Measurements from ENCODE around the gene CACNG6. TPM values are rescaled to one million over a fixed set of nuclear protein-coding genes. Genes with fewer than 3 reads are reported as not detected.

The CACNG6 gene
- total RNA-seq, 2 donors from 2014 or later: not detected

DNA sequence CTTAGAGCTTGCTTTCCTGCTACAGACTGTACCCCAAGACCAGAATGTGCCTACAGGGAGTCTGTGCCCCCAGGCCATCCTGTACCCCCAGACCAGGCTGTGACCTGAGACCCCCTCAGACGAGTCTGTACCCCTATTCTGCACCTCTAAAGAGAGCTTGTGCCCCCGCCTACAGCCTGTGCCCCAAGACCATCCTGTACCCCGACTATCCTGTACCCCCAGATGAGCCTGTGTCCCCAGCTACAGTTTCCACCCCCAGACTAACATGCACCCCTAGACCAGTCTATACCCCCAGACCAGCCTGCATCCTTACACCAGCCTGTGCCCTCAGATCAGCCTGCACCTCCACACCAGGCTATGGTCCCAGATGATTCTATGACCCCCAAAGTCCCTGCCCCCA, 2.0 kb downstream of the CACNG6 start:
- Mint-ChIP-seq H3K4me1 (ENCODE audit: low read depth) (peaks cover 13% of the 10 kb centered on the region), H3K27me3 (ENCODE audit: low read depth) (peaks cover 41% of the 10 kb centered on the region)

DNA sequence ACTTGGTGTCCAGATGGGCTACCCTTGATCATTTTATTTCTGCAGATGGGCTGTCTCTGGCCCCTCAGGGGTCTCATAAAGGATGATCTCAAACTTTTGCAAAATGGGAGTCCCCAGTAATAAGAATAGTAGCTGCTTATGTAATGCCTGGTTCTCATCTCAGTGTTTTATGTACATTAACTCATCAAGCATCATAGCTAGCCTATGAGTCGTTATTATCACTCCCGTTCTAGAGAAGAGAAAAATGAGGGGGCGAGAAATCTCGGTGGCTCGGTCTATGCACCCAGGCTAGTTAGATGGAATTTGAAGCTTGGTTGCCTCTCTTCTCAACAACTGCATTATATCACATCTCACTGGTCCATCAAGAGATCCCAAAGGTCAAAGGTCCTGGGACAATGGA, 3.4 kb downstream of the CACNG6 start:
- peaks cover 52% of the 10 kb centered on the region for H3K27me3 Mint-ChIP-seq (ENCODE audit: low read depth)
- no peak for DNase-seq

More for the DNA sequence above, 2.0 kb downstream of the CACNG6 start:
- no peak for DNase-seq
- ATAC-seq (replicated peaks in 1 of 2): no peak
- Mint-ChIP-seq H3K9me3 (no peaks in the 10 kb centered on the region), H3K36me3 (ENCODE audit: insufficient read depth in 2 of 2) (no peaks in the 10 kb centered on the region), H3K4me3 (no peak overlapping the region), H3K27ac (no peak overlapping the region)

DNA sequence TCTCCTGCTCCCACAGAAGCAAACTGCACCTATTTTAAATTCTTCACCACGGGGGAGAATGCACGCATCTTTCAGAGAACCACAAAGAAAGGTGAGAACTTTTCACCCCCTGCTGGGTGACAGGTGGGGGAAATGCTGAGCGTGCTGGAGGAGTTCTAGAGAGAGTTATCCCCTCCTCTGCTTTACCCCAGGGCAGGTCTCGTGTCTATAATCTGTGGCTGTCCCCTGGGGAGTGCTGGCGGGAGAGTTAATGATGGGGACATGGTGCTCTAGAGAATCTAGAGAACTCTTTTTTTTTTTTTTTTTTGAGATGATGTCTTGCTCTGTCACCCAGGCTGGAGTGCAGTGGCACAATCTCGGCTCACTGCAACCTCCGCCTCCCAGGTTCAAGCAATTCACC, 6.8 kb downstream of the CACNG6 start:
- no peak overlapping the region for H3K4me3 Mint-ChIP-seq
- no peak for ATAC-seq (replicated peaks in 1 of 2)
- H3K27ac Mint-ChIP-seq: no peak overlapping the region
- H3K27me3 Mint-ChIP-seq (ENCODE audit: low read depth): peaks cover 61% of the 10 kb centered on the region
- H3K9me3 Mint-ChIP-seq: no peaks in the 10 kb centered on the region
- no peak for DNase-seq
- peaks cover 7% of the 10 kb centered on the region for H3K4me1 Mint-ChIP-seq (ENCODE audit: low read depth)
- no peaks in the 10 kb centered on the region for H3K36me3 Mint-ChIP-seq (ENCODE audit: insufficient read depth in 2 of 2)

More for the DNA sequence above, 3.4 kb downstream of the CACNG6 start:
- H3K9me3 Mint-ChIP-seq: no peaks in the 10 kb centered on the region
- H3K4me1 Mint-ChIP-seq (ENCODE audit: low read depth): peaks cover 13% of the 10 kb centered on the region
- no peak overlapping the region for H3K27ac Mint-ChIP-seq
- no peaks in the 10 kb centered on the region for H3K36me3 Mint-ChIP-seq (ENCODE audit: insufficient read depth in 2 of 2)
- ATAC-seq (replicated peaks in 1 of 2): no peak
- no peak overlapping the region for H3K4me3 Mint-ChIP-seq

DNA sequence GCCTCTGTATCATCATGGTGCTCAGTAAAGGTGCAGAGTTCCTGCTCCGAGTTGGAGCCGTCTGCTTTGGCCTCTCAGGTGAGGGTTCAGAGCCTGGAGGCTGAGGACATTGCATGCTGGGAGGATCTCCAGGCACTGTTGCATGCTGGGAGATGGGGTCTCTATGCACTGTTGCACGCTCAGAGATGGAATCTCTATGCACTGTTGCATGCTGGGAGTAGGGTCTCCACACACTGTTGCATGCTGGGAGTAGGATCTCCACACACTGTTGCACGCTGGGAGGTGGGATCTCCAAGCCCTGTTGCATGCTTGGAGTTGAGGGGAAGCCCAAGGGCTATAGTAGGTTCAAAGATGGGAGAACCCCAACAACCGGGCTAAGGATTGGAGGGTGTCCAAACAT, 8.3 kb downstream of the CACNG6 start:
- no peaks in the 10 kb centered on the region for H3K36me3 Mint-ChIP-seq (ENCODE audit: insufficient read depth in 2 of 2)
- ATAC-seq (replicated peaks in 1 of 2) (no peak), DNase-seq (no peak)
- H3K27ac Mint-ChIP-seq: no peak overlapping the region
- H3K27me3 Mint-ChIP-seq (ENCODE audit: low read depth): peaks cover 47% of the 10 kb centered on the region
- peaks cover 6% of the 10 kb centered on the region for H3K4me1 Mint-ChIP-seq (ENCODE audit: low read depth)
- H3K4me3 Mint-ChIP-seq: no peak overlapping the region
- no peaks in the 10 kb centered on the region for H3K9me3 Mint-ChIP-seq

DNA sequence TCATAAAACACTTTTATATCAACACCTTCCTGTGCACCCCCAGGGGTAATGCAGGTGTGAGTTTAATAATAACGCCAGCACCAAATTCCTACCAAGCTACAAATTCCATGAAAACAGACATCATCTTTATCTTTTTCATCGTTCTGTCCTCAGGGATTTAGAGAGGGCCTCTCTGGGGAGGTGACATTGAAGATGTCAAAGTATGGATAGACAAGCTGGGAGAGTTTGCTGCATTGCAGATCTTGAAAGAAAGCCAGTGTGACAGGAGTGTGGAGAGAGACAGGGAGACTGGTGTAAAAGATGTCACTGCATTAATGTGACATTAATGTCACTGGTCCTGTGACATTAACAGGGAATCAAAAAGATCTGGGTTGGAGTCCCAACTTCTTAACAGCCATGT, 10.1 kb downstream of the CACNG6 start:
- ATAC-seq (replicated peaks in 1 of 2): no peak
- no peaks in the 10 kb centered on the region for H3K9me3 Mint-ChIP-seq
- H3K36me3 Mint-ChIP-seq (ENCODE audit: insufficient read depth in 2 of 2): no peaks in the 10 kb centered on the region
- H3K27me3 Mint-ChIP-seq (ENCODE audit: low read depth): peaks cover 29% of the 10 kb centered on the region
- no peak overlapping the region for H3K27ac Mint-ChIP-seq
- H3K4me1 Mint-ChIP-seq (ENCODE audit: low read depth): no peaks in the 10 kb centered on the region
- H3K4me3 Mint-ChIP-seq: no peak overlapping the region
- DNase-seq: no peak

DNA sequence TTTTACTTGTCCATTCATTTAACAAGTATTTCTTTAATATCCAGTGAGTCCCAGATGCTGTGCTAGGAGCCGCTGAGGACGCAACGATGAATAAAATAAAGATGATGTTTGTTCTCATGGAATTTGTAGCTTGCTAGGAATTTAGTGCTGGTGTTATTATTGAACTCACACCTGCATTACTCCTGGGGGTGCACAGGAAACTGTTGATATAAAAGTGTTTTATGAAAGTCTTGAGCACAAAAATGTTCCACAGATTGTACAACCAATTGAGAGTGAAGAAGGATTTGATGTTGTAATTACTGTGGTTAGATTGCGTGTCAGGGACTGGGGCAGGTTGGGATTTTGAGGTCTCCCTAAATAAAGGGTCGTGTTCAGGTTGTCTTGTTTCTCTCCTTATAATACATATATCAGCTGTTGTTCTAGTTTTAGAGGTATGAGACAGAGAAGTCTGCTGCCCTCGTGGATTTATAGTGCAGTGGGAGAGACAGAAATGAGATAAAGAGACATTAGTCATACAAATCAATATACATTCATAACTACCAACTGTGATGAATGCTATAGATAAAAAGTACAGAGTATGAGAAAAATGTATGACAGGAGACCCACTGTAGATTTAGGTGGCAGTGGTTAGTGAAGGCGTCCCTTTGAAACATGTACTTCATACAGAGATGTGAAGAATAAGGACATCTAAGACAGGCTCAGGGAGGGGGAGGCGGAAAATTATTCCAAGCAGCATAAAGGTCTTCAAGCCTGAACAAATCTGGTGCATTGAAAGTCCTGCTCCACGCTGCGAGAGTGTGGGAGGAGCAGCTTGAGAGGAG, 11.3 kb downstream of the CACNG6 start:
- ATAC-seq (replicated peaks in 1 of 2) (no peak), DNase-seq (no peak)
- Mint-ChIP-seq H3K4me3 (no peak overlapping the region), H3K36me3 (ENCODE audit: insufficient read depth in 2 of 2) (no peaks in the 10 kb centered on the region), H3K9me3 (no peaks in the 10 kb centered on the region), H3K27me3 (ENCODE audit: low read depth) (peaks cover 39% of the 10 kb centered on the region), H3K27ac (no peak overlapping the region), H3K4me1 (ENCODE audit: low read depth) (no peaks in the 10 kb centered on the region)

DNA sequence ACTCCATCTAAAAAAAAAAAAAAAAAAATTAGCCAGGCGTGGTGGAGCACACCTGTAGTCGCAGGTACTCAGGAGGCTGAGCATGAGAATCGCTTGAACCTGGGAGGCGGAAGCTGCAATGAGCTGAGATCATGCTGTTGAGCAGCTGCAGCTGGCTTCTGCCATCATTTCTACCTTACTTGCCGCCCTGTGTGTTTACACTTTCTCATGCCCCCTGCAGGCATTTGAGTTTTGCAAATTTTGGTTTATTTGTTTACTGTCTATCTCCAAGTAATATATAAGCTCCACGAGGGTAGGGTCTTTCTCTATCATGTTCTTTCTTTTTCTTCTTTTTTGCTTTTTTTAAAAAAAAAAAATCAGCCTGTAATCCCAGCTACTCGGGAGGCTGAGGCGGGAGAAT, 18.0 kb downstream of the CACNG6 start:
- no peaks in the 10 kb centered on the region for H3K4me1 Mint-ChIP-seq (ENCODE audit: low read depth)
- no peak for DNase-seq
- no peaks in the 10 kb centered on the region for H3K9me3 Mint-ChIP-seq
- ATAC-seq (replicated peaks in 1 of 2): no peak
- H3K36me3 Mint-ChIP-seq (ENCODE audit: insufficient read depth in 2 of 2): no peaks in the 10 kb centered on the region
- no peak overlapping the region for H3K27ac Mint-ChIP-seq
- H3K27me3 Mint-ChIP-seq (ENCODE audit: low read depth): peaks cover 28% of the 10 kb centered on the region
- no peak overlapping the region for H3K4me3 Mint-ChIP-seq

DNA sequence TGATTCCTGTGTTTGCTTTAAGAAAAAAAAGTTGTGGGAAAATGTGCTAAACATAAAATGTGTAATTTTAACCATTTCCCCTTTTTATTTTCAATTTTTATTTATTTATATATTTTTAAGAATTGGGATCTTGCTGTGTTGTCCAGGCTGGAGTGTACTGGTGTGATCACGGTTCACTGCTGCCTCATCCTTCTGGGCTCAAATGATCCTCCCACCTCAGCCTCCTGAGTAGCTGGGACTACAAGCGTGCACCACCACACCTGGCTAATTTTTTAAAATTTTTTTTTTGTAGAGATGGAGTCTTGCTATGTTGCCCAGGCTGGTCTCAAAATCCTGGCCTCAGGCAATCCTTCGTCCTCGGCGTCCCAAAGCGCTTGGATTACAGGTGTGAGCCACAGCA, 19.0 kb downstream of the CACNG6 start:
- Mint-ChIP-seq H3K9me3 (no peaks in the 10 kb centered on the region), H3K4me3 (no peak overlapping the region), H3K36me3 (ENCODE audit: insufficient read depth in 2 of 2) (no peaks in the 10 kb centered on the region), H3K27me3 (ENCODE audit: low read depth) (peaks cover 37% of the 10 kb centered on the region), H3K27ac (no peak overlapping the region), H3K4me1 (ENCODE audit: low read depth) (no peaks in the 10 kb centered on the region)
- ATAC-seq (replicated peaks in 1 of 2) (no peak), DNase-seq (no peak)

DNA sequence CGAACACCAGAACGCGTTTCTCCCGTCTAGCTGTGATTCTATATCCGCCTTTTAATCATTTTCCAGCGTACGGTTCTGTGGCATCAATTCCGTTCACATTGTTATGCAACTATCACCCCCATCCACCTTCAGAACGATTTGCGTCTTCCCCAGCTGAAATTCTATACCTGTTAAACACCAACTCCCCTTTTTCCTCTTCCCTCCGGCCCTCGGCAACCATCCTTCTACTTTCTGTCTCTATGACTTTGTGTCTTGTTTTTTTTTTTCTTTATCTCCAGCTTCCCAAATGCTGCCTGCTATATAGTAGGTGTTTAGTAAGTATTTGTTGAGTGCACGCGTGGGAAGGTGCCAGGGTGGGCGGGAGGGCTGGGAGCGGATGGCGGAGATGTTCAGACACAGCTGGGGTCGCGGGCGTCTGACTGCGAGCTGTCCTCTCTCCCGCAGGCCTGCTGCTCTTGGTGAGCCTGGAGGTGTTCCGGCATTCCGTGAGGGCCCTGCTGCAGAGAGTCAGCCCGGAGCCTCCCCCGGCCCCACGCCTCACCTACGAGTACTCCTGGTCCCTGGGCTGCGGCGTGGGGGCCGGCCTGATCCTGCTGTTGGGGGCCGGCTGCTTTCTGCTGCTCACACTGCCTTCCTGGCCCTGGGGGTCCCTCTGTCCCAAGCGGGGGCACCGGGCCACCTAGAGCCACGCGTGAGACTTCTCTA, 20.2 kb downstream of the CACNG6 start:
- DNase-seq (no peak), ATAC-seq (replicated peaks in 1 of 2) (no peak)
- H3K9me3 Mint-ChIP-seq: no peaks in the 10 kb centered on the region
- H3K36me3 Mint-ChIP-seq (ENCODE audit: insufficient read depth in 2 of 2): no peaks in the 10 kb centered on the region
- H3K4me3 Mint-ChIP-seq: no peak overlapping the region
- H3K27ac Mint-ChIP-seq: no peak overlapping the region
- no peaks in the 10 kb centered on the region for H3K4me1 Mint-ChIP-seq (ENCODE audit: low read depth)
- peaks cover 43% of the 10 kb centered on the region for H3K27me3 Mint-ChIP-seq (ENCODE audit: low read depth)

DNA sequence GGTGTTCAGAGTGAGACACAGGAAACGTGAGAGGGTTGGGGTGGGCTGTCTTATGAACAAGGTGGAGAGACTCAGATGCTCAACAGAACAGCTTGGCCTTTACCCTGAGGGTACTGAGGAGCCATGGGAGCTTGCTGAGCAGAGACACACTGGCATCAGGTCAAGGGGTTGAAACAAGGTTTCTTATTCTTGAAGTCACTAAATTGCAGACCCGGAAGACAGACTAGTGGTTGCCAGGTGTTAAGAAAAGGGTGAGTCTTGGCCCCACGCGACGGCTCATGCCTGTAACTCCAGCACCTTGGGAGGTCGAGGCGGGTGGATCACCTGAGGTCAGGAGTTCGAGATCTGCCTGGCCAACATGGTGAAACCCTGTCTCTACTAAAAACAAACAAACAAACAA, 22.4 kb downstream of the CACNG6 start:
- peaks cover 31% of the 10 kb centered on the region for H3K27me3 Mint-ChIP-seq (ENCODE audit: low read depth)

DNA sequence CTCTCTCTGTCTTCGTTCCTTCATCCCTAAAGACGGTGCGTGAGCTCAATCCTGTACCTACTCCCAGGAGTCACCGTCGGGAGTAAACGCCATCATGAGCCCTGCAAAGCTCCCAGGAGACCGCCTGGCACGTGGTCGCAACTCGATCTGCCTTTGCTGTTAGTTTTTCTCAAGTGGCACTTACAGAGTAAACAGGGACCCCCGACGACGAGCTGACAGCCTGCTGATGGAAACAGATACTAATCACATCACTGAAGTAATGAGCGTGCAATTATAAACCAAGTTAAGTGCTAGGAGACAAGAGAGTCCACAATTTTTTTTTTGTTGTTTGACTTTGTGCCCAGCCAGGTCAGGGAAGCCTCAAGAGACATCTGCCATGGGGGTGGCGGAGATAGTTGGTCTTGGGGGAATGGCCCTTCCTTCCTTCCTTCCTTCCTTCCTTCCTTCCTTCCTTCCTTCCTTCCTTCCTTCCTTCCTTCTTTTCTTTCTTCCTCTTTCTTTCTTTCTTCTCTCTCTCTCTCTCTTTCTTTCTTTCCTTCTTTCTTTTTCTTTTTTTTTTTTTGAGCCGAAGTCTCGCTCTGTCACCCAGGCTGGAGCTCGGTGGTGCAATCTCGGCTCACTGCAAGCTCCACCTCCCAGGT, 23.6 kb downstream of the CACNG6 start:
- ATAC-seq (replicated peaks in 1 of 2): no peak
- no peak overlapping the region for H3K27ac Mint-ChIP-seq
- peaks cover 31% of the 10 kb centered on the region for H3K27me3 Mint-ChIP-seq (ENCODE audit: low read depth)
- no peaks in the 10 kb centered on the region for H3K9me3 Mint-ChIP-seq
- no peaks in the 10 kb centered on the region for H3K4me1 Mint-ChIP-seq (ENCODE audit: low read depth)
- no peak overlapping the region for H3K4me3 Mint-ChIP-seq
- no peaks in the 10 kb centered on the region for H3K36me3 Mint-ChIP-seq (ENCODE audit: insufficient read depth in 2 of 2)
- DNase-seq: no peak

More for the DNA sequence above, 22.4 kb downstream of the CACNG6 start:
- no peaks in the 10 kb centered on the region for H3K4me1 Mint-ChIP-seq (ENCODE audit: low read depth)
- no peaks in the 10 kb centered on the region for H3K9me3 Mint-ChIP-seq
- no peak for ATAC-seq (replicated peaks in 1 of 2)
- H3K36me3 Mint-ChIP-seq (ENCODE audit: insufficient read depth in 2 of 2): no peaks in the 10 kb centered on the region
- H3K27ac Mint-ChIP-seq: no peak overlapping the region
- H3K4me3 Mint-ChIP-seq: no peak overlapping the region
- DNase-seq: no peak

DNA sequence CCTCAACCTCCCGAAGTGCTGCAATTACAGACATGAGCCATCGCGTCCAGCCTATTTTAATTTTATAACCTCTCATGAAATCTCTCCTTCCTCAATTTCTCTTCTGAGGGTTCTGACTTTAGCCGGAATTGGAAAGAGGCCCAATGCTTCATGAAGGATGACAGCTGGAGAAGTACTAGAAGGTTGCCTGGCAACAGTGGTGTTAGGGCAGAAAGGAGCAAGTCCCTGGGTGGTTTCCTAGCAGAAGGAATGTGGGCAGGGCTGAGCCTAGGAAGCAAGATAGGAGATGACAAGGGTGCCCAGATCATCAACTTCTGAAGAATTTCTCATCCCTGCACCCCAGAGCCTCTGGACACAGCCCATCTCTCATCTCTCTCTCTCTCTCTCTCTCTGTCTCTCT, 25.8 kb downstream of the CACNG6 start:
- peaks cover 28% of the 10 kb centered on the region for H3K27me3 Mint-ChIP-seq (ENCODE audit: low read depth)
- peaks cover 5% of the 10 kb centered on the region for H3K4me1 Mint-ChIP-seq (ENCODE audit: low read depth)
- DNase-seq: no peak
- no peak for ATAC-seq (replicated peaks in 1 of 2)
- H3K4me3 Mint-ChIP-seq: no peak overlapping the region
- H3K9me3 Mint-ChIP-seq: no peaks in the 10 kb centered on the region
- H3K36me3 Mint-ChIP-seq (ENCODE audit: insufficient read depth in 2 of 2): no peaks in the 10 kb centered on the region
- no peak overlapping the region for H3K27ac Mint-ChIP-seq

DNA sequence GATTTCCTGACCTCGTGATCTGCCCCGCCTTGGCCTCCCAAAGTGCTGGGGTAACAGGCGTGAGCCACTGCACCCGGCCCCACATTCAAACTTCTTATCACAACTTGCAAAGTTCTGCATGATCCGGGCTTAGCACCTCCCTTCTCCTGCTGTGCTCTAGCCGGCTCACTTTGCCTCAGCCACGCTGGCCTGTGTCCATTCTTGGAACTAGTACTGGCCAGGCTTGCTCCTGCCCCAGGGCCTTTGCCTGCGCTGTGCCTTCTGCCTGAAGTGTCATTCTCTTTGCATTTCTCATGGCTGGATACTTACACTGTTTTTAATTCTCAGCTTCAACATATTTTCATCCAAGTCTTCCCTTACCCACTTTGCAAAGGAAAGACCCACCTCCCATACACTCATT, 29.9 kb downstream of the CACNG6 start:
- Mint-ChIP-seq H3K27me3 (ENCODE audit: low read depth) (peaks cover 46% of the 10 kb centered on the region), H3K9me3 (no peaks in the 10 kb centered on the region), H3K36me3 (ENCODE audit: insufficient read depth in 2 of 2) (no peaks in the 10 kb centered on the region), H3K4me1 (ENCODE audit: low read depth) (peaks cover 14% of the 10 kb centered on the region), H3K27ac (no peak overlapping the region), H3K4me3 (no peak overlapping the region)
- DNase-seq (no peak), ATAC-seq (replicated peaks in 1 of 2) (no peak)
